H9 (cell line): Measurements from ENCODE around the gene TTYH1. TPM values are rescaled to one million over a fixed set of nuclear protein-coding genes. Genes with fewer than 3 reads are reported as not detected.

Experiments used
- DNase-seq: peaks from one replicate; pipeline ENCODE4 v3.0.0-alpha.2; 2017
- H2AFZ ChIP-seq: one replicate; pipeline ENCODE4 v1.6.1; 2013; ENCODE audit warnings: mild to moderate bottlenecking, low read length, control low read depth, moderate library complexity
- H2AK5ac ChIP-seq: 2 replicates; pipeline ENCODE4 v1.6.1; 2013; ENCODE audit warnings: low read length, control low read depth, mixed read lengths; ENCODE audit not compliant: insufficient read length
- H2BK120ac ChIP-seq: one replicate; pipeline ENCODE4 v1.6.1; 2013; ENCODE audit warnings: low read depth, mild to moderate bottlenecking, low read length, control low read depth, inconsistent platforms; ENCODE audit not compliant: poor library complexity, severe bottlenecking
- H2BK12ac ChIP-seq: 2 replicates; pipeline ENCODE4 v1.6.1; 2013; ENCODE audit warnings: low read length, control low read depth, mixed read lengths, low read depth; ENCODE audit not compliant: insufficient read length
- H2BK15ac ChIP-seq: 2 replicates; pipeline ENCODE4 v1.6.1; 2013; ENCODE audit warnings: low read depth, low read length, control low read depth
- H2BK20ac ChIP-seq: one replicate; pipeline ENCODE4 v1.6.1; 2013; ENCODE audit warnings: low read depth, mild to moderate bottlenecking, low read length, control low read depth, inconsistent platforms; ENCODE audit not compliant: poor library complexity, severe bottlenecking
- H2BK5ac ChIP-seq: 2 replicates; pipeline ENCODE4 v1.6.1; 2013; ENCODE audit warnings: low read length, control low read depth, mixed read lengths; ENCODE audit not compliant: insufficient read length
- H3K14ac ChIP-seq: 2 replicates; pipeline ENCODE4 v1.6.1; 2013; ENCODE audit warnings: low read length, control low read depth; ENCODE audit not compliant: insufficient read depth
- H3K18ac ChIP-seq: 2 replicates; pipeline ENCODE4 v1.6.1; 2013; ENCODE audit warnings: low read depth, mild to moderate bottlenecking, mixed read lengths, low read length, control low read depth; ENCODE audit not compliant: insufficient read length
- H3K23ac ChIP-seq: 2 replicates; pipeline ENCODE4 v1.6.1; 2013; ENCODE audit warnings: low read length, control low read depth, mixed read lengths, low read depth; ENCODE audit not compliant: insufficient read length
- H3K23me2 ChIP-seq: 2 replicates; pipeline ENCODE4 v1.6.1; 2013; ENCODE audit warnings: low read depth, mild to moderate bottlenecking, mixed read lengths, low read length, control low read depth; ENCODE audit not compliant: insufficient read length, poor library complexity, severe bottlenecking
- H3K27ac ChIP-seq: 2 replicates; pipeline ENCODE4 v1.5.1; 2013; ENCODE audit warnings: low read length, control low read depth, mixed read lengths, low read depth; ENCODE audit not compliant: insufficient read length
- H3K27me3 ChIP-seq: 2 replicates; pipeline ENCODE4 v1.6.1; 2013; ENCODE audit warnings: low read length, control low read depth, inconsistent platforms; ENCODE audit not compliant: insufficient read depth
- H3K4ac ChIP-seq: 2 replicates; pipeline ENCODE4 v1.6.1; 2013; ENCODE audit warnings: low read depth, mild to moderate bottlenecking, control low read depth, inconsistent platforms, low read length, moderate library complexity
- H3K4me1 ChIP-seq: 2 replicates; pipeline ENCODE4 v1.6.1; 2013; ENCODE audit warnings: low read length, control low read depth, inconsistent platforms; ENCODE audit not compliant: insufficient read depth
- H3K4me2 ChIP-seq: 2 replicates; pipeline ENCODE4 v1.6.1; 2013; ENCODE audit warnings: low read length, control low read depth, mixed read lengths; ENCODE audit not compliant: insufficient read length, insufficient read depth
- H3K56ac ChIP-seq: 2 replicates; pipeline ENCODE4 v1.6.1; 2013; ENCODE audit warnings: low read depth, mild to moderate bottlenecking, mixed read lengths, low read length, control low read depth; ENCODE audit not compliant: insufficient read length
- H3K79me1 ChIP-seq: 2 replicates; pipeline ENCODE4 v1.6.1; 2013; ENCODE audit warnings: low read depth, mild to moderate bottlenecking, moderate library complexity, low read length, control low read depth, inconsistent platforms; ENCODE audit not compliant: insufficient read depth, poor library complexity, severe bottlenecking
- H3K79me2 ChIP-seq: 2 replicates; pipeline ENCODE4 v1.6.1; 2013; ENCODE audit warnings: low read length, control low read depth, inconsistent platforms; ENCODE audit not compliant: insufficient read depth
- H3K9ac ChIP-seq: 2 replicates; pipeline ENCODE4 v1.6.1; 2013; ENCODE audit warnings: low read length, control low read depth, mixed read lengths; ENCODE audit not compliant: insufficient read length; ENCODE audit errors: extremely low read depth
- H3K9me3 ChIP-seq: one replicate; pipeline ENCODE4 v1.6.1; 2013; ENCODE audit warnings: low read depth, low read length, inconsistent platforms; ENCODE audit not compliant: control insufficient read depth
- H3T11ph ChIP-seq: one replicate; pipeline ENCODE4 v1.6.1; 2013; ENCODE audit warnings: mild to moderate bottlenecking, low read length, control low read depth, inconsistent platforms
- H4K20me1 ChIP-seq: one replicate; pipeline ENCODE4 v1.6.1; 2013; ENCODE audit not compliant: control insufficient read depth, insufficient read length, insufficient read depth
- H4K5ac ChIP-seq: 2 replicates; pipeline ENCODE4 v1.6.1; 2013; ENCODE audit warnings: low read depth, mild to moderate bottlenecking, mixed read lengths, low read length, control low read depth; ENCODE audit not compliant: insufficient read length
- H4K8ac ChIP-seq: replicated peaks from 2 replicates; pipeline ENCODE4 v1.6.1; 2013; ENCODE audit warnings: low read length, control low read depth, mixed read lengths, low read depth; ENCODE audit not compliant: insufficient read length
- H4K91ac ChIP-seq: 2 replicates; pipeline ENCODE4 v1.6.1; 2013; ENCODE audit warnings: low read depth, mild to moderate bottlenecking, moderate library complexity, mixed read lengths, low read length, control low read depth; ENCODE audit not compliant: insufficient read length
- H3K27ac Mint-ChIP-seq, 3 experiments: 2 replicates in 2 of 3; 3 replicates in 1 of 3; pipeline ENCODE4 v1.8.0; 2020 to 2021; ENCODE audit warnings: mixed read lengths in 3 of 3, mild to moderate bottlenecking in 1 of 3, moderate library complexity in 1 of 3
- H3K27me3 Mint-ChIP-seq: 2 replicates; pipeline ENCODE4 v1.8.0; 2021; ENCODE audit warnings: low read depth, mild to moderate bottlenecking, moderate library complexity, mixed read lengths
- H3K36me3 Mint-ChIP-seq, 3 experiments: 2 replicates in 2 of 3; 3 replicates in 1 of 3; pipeline ENCODE4 v1.8.0; 2020 to 2021; ENCODE audit warnings: low read depth in 3 of 3, mixed read lengths in 3 of 3; ENCODE audit not compliant: insufficient read depth in 1 of 3
- H3K4me1 Mint-ChIP-seq, 2 experiments: 2 replicates each; pipeline ENCODE4 v1.8.0; 2020; ENCODE audit warnings: mixed read lengths in 2 of 2
- H3K4me3 Mint-ChIP-seq, 2 experiments: 2 replicates in 1 of 2; 3 replicates in 1 of 2; pipeline ENCODE4 v1.8.0; 2020 to 2021; ENCODE audit warnings: mild to moderate bottlenecking in 2 of 2, mixed read lengths in 2 of 2, moderate library complexity in 1 of 2
- H3K9me3 Mint-ChIP-seq, 2 experiments: 2 replicates in 1 of 2; 3 replicates in 1 of 2; pipeline ENCODE4 v1.8.0; 2020; ENCODE audit warnings: mild to moderate bottlenecking in 2 of 2, mixed read lengths in 2 of 2, moderate library complexity in 1 of 2
- CTCF ChIP-seq: fragments of 200-600 bp; sonication (generic); conservative IDR thresholded peaks from 3 replicates; pipeline ENCODE4 v1.8.0; 2021; ENCODE audit warnings: antibody characterized with exemption, mild to moderate bottlenecking
- WGBS: extraction: QIAGEN DNeasy Blood & Tissue Kit; methylation state at CpG from one replicate; pipeline ENCODE4 v1.1.7; 2013; ENCODE audit warnings: missing lambda C conversion rate, low lambda C conversion rate, mixed read lengths; ENCODE audit not compliant: insufficient read length; ENCODE audit errors: extremely low coverage; 5-methylcytosine and 5-hydroxymethylcytosine counted together
- total RNA-seq: library from RNA; stranded (reverse); gene quantifications from 2 replicates; pipeline ENCODE4 v1.2.1, GENCODE V29; 2021

TTYH1 gene
- total RNA-seq, 1 experiment from 2014 or later = 47.1 TPM

GRCh38 chr19:54463531-54464043 lies 48.3 kb downstream of the TTYH1 start, which contains the start of gene LENG9:
TSS of gene LENG9 (minus strand) at chr19:54463778. CDS start at chr19:54463526, 252 bp downstream.
- peak within 1 kb of the TSS; percentile 92 for H3K14ac ChIP-seq
- H3K27ac Mint-ChIP-seq = peak within 1 kb of the TSS; percentile 77 to 100 (median 99); a peak in 6 of 7 replicates
- H3K9ac ChIP-seq = peak within 1 kb of the TSS; percentile 60
- peak; percentile 99 for DNase-seq
- no peak within 1 kb of the TSS for H3T11ph ChIP-seq
- no peak within 1 kb of the TSS for H4K8ac ChIP-seq
- no peak within 1 kb of the TSS for H3K4ac ChIP-seq
- no peak within 1 kb of the TSS for H3K23ac ChIP-seq
- peak within 1 kb of the TSS; percentile 89 for H2BK120ac ChIP-seq
- H2BK12ac ChIP-seq = no peak within 1 kb of the TSS
- no peak within 1 kb of the TSS for H4K5ac ChIP-seq
- peak within 1 kb of the TSS; percentile 45 for H3K4me2 ChIP-seq
- no CpG with 5 or more reads among the region's 41 CpGs for WGBS
- no peaks in the 10 kb centered on the region for H3K4me1 ChIP-seq
- H2BK20ac ChIP-seq = no peak within 1 kb of the TSS
- H4K20me1 ChIP-seq = no peaks in the 10 kb centered on the region
- no peaks in the 10 kb centered on the region for H3K9me3 ChIP-seq
- H4K91ac ChIP-seq = no peak within 1 kb of the TSS
- peak within 1 kb of the TSS; percentile 47 for H3K27ac ChIP-seq
- no peak within 1 kb of the TSS for H2AFZ ChIP-seq
- no peak within 1 kb of the TSS for H2BK15ac ChIP-seq
- peak within 1 kb of the TSS; percentile 90 for H3K18ac ChIP-seq
- H3K23me2 ChIP-seq = peaks cover 11% of the 10 kb centered on the region
- TF ChIP-seq CTCF = no peak
- H3K56ac ChIP-seq = no peak within 1 kb of the TSS
- H3K79me1 ChIP-seq = no peaks in the 10 kb centered on the region
- peaks cover 24% of the 10 kb centered on the region for H3K27me3 Mint-ChIP-seq
- H3K36me3 Mint-ChIP-seq = peaks cover 13 to 30% (median 29%) of the 10 kb centered on the region in 3 experiments; a peak in 6 of 7 replicates
- H3K4me3 Mint-ChIP-seq = peak within 1 kb of the TSS; percentile 75 to 84
- H3K79me2 ChIP-seq = no peaks in the 10 kb centered on the region
- H3K27me3 ChIP-seq = no peaks in the 10 kb centered on the region; the same call in 1 of the 2 replicates
- H3K9me3 Mint-ChIP-seq = peaks cover 2 to 3% of the 10 kb centered on the region in 2 experiments; a peak in 1 of 5 replicates
- H3K4me1 Mint-ChIP-seq = peaks cover 7% of the 10 kb centered on the region in 2 experiments; a peak in 3 of 4 replicates
- no peak within 1 kb of the TSS for H2BK5ac ChIP-seq
- no peak within 1 kb of the TSS for H2AK5ac ChIP-seq
